K562 (cell line): ENCODE data around the gene ZBTB14. TPM values are rescaled to one million over a fixed set of nuclear protein-coding genes. Genes with fewer than 3 reads are reported as not detected.

Source experiments
- CAMTA2 ChIP-seq: fragments of 250-450 bp; sonication (Bioruptor Pico); conservative IDR thresholded peaks from 2 replicates; pipeline ENCODE4 v1.5.1; 2022
- E2F4 ChIP-seq: sonication (generic); formaldehyde crosslinking; IDR thresholded peaks from 2 replicates; pipeline ENCODE4 v1.8.0; 2022; ENCODE audit warnings: mild to moderate bottlenecking, low read depth, missing genetic modification reagents
- ETV6 ChIP-seq, 3 experiments: fragments of 150-350 bp in 1 of 3; sonication (generic) in 1 of 3; formaldehyde crosslinking in 1 of 3; IDR thresholded peaks; 2 replicates each; pipeline versions ENCODE4 v1.6.1 to v1.8.0; 2014 to 2022; ENCODE audit warnings: borderline replicate concordance in 2 of 3, low read depth in 2 of 3, antibody characterized with exemption in 1 of 3, low read length in 1 of 3, mild to moderate bottlenecking in 1 of 3, missing genetic modification reagents in 1 of 3
- GTF2B ChIP-seq: IDR thresholded peaks from 2 replicates; pipeline ENCODE4 v1.6.1; 2011; ENCODE audit not compliant: insufficient read length; ENCODE audit errors: extremely low read depth
- HDAC8 ChIP-seq: fragments of 450-650 bp; IDR thresholded peaks from 2 replicates; pipeline ENCODE4 v1.6.1; 2016; ENCODE audit warnings: mild to moderate bottlenecking, missing genetic modification characterization, moderate library complexity, missing compliant biosample characterization
- IRF1 ChIP-seq: sonication (generic); formaldehyde crosslinking; IDR thresholded peaks from 2 replicates; pipeline ENCODE4 v1.8.0; 2022; ENCODE audit warnings: missing genetic modification reagents, mild to moderate bottlenecking, borderline replicate concordance
- TEAD1 ChIP-seq, 2 experiments: fragments of 450-650 bp in 1 of 2; sonication (generic) in 1 of 2; formaldehyde crosslinking; IDR thresholded peaks; 2 replicates each; pipeline versions ENCODE4 v1.4.0 to v1.8.0; 2020 to 2022; ENCODE audit warnings: mild to moderate bottlenecking in 2 of 2, missing genetic modification reagents in 1 of 2
- ZNF239 ChIP-seq: fragments of 250-450 bp; sonication (Bioruptor Pico); IDR thresholded peaks from 2 replicates; pipeline ENCODE4 v1.4.0; 2020; ENCODE audit warnings: mild to moderate bottlenecking
- polyA plus RNA-seq, 8 experiments: library from polyadenylated mRNA; depleted of rRNA in 4 of 8; stranded (reverse) in 5 of 8; unstranded in 3 of 8; fragments of >200 nt; fragmentation: Nextera tagmentation in 2 of 8; fragmentation: Illumina TruSeq in 1 of 8; extraction: Ambion mirVana in 2 of 8; extraction: Trizol in 1 of 8; gene quantifications; 2 replicates each; pipeline versions ENCODE4 v1.2.1 to v1.2.3, GENCODE V29; 2011 to 2014; ENCODE audit warnings: inconsistent platforms in 1 of 8, missing spikeins in 1 of 8
- total RNA-seq, 7 experiments: library from RNA; depleted of rRNA in 6 of 7; stranded (reverse); fragments of >200 nt in 6 of 7; fragmentation: Illumina TruSeq in 2 of 7; extraction: Trizol in 2 of 7; gene quantifications; 2 replicates each; pipeline versions ENCODE4 v1.2.1 to v1.2.3, GENCODE V29; 2011 to 2021; ENCODE audit warnings: low replicate concordance in 1 of 7
- TF ChIP-seq, protein P1 (sequence below): fragments of 250-450 bp; sonication (Bioruptor Pico); IDR thresholded peaks from 2 replicates; pipeline ENCODE4 v1.5.0; 2021; ENCODE audit warnings: mild to moderate bottlenecking, borderline replicate concordance
- TF ChIP-seq, protein P2 (sequence below), 2 experiments: fragments of 450-650 bp; IDR thresholded peaks; 2 replicates each; pipeline ENCODE4 v1.6.1; 2016; ENCODE audit warnings: mild to moderate bottlenecking in 2 of 2, borderline replicate concordance in 1 of 2, low read depth in 1 of 2, moderate library complexity in 1 of 2

Gene ZBTB14
- total and polyA plus RNA-seq, 9 of the 15 experiments (the other 6 are each of a cell fraction or from before 2014, with no cell fraction given): 2.8 to 12.6 (median 9.0) TPM

DNA sequence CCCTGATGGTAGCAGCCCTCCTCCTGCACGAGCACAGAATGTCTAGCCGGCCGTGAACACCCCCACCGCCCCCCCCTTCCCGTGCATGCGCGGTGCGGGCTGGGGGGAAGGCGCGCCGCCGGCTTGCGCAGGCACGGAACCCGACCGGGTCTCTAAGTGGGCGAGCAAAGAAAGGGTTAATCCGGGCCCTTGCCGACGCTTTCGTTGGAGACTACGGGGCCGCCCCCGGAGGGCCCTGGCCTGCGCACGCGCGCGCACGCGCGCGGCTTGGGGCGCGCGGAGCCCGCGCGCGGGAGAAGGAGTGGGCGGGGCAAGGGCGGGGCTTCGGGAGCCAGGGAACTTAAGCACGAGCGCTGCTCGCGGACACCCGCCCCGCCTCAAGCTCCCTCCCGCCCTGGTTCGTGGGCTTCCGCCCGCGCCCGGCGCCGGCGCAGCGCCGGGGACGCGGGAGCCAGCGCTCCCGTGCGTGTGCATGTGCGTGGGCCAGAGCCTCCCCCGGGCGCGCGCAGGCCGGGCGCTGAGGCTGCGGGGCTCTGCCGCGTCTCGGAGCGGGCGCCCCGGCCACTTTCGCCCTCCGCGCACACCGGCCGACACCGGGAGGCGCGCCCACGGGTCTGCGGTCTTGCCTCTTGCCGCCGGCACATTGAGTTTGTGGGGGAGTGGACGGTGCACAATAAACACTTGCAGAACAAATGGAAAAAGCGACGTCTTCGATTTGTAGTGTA is 617 bp upstream of the ZBTB14 start (continued):
- TF ChIP-seq, protein P1, sequence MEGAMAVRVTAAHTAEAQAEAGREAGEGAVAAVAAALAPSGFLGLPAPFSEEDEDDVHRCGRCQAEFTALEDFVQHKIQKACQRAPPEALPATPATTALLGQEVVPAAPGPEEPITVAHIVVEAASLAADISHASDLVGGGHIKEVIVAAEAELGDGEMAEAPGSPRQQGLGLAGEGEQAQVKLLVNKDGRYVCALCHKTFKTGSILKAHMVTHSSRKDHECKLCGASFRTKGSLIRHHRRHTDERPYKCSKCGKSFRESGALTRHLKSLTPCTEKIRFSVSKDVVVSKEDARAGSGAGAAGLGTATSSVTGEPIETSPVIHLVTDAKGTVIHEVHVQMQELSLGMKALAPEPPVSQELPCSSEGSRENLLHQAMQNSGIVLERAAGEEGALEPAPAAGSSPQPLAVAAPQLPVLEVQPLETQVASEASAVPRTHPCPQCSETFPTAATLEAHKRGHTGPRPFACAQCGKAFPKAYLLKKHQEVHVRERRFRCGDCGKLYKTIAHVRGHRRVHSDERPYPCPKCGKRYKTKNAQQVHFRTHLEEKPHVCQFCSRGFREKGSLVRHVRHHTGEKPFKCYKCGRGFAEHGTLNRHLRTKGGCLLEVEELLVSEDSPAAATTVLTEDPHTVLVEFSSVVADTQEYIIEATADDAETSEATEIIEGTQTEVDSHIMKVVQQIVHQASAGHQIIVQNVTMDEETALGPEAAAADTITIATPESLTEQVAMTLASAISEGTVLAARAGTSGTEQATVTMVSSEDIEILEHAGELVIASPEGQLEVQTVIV (CRISPR knock-in tag): no peak
- TF ChIP-seq HDAC8 (peak; percentile 18; the same call in 1 of the 2 replicates), IRF1 (CRISPR knock-in tag) (no peak), TEAD1 (CRISPR knock-in tag; IDR thresholded peaks at IDR 0.05) (peak in 1 of 2 experiments; percentile 86; a peak in 2 of 4 replicates), CAMTA2 (CRISPR knock-in tag) (no peak), GTF2B (no peak), ZNF239 (CRISPR knock-in tag) (peak; percentile 63; the same call in 1 of the 2 replicates), ETV6 (IDR thresholded peaks at IDR 0.05; ENCODE audit: borderline replicate concordance in 1 of 2, low read depth in 2 of 2, low read length in 1 of 2) (no peak), ETV6 (CRISPR knock-in tag; IDR thresholded peaks at IDR 0.05; ENCODE audit: borderline replicate concordance) (no peak), E2F4 (CRISPR knock-in tag) (no peak)
- TF ChIP-seq, protein P2, sequence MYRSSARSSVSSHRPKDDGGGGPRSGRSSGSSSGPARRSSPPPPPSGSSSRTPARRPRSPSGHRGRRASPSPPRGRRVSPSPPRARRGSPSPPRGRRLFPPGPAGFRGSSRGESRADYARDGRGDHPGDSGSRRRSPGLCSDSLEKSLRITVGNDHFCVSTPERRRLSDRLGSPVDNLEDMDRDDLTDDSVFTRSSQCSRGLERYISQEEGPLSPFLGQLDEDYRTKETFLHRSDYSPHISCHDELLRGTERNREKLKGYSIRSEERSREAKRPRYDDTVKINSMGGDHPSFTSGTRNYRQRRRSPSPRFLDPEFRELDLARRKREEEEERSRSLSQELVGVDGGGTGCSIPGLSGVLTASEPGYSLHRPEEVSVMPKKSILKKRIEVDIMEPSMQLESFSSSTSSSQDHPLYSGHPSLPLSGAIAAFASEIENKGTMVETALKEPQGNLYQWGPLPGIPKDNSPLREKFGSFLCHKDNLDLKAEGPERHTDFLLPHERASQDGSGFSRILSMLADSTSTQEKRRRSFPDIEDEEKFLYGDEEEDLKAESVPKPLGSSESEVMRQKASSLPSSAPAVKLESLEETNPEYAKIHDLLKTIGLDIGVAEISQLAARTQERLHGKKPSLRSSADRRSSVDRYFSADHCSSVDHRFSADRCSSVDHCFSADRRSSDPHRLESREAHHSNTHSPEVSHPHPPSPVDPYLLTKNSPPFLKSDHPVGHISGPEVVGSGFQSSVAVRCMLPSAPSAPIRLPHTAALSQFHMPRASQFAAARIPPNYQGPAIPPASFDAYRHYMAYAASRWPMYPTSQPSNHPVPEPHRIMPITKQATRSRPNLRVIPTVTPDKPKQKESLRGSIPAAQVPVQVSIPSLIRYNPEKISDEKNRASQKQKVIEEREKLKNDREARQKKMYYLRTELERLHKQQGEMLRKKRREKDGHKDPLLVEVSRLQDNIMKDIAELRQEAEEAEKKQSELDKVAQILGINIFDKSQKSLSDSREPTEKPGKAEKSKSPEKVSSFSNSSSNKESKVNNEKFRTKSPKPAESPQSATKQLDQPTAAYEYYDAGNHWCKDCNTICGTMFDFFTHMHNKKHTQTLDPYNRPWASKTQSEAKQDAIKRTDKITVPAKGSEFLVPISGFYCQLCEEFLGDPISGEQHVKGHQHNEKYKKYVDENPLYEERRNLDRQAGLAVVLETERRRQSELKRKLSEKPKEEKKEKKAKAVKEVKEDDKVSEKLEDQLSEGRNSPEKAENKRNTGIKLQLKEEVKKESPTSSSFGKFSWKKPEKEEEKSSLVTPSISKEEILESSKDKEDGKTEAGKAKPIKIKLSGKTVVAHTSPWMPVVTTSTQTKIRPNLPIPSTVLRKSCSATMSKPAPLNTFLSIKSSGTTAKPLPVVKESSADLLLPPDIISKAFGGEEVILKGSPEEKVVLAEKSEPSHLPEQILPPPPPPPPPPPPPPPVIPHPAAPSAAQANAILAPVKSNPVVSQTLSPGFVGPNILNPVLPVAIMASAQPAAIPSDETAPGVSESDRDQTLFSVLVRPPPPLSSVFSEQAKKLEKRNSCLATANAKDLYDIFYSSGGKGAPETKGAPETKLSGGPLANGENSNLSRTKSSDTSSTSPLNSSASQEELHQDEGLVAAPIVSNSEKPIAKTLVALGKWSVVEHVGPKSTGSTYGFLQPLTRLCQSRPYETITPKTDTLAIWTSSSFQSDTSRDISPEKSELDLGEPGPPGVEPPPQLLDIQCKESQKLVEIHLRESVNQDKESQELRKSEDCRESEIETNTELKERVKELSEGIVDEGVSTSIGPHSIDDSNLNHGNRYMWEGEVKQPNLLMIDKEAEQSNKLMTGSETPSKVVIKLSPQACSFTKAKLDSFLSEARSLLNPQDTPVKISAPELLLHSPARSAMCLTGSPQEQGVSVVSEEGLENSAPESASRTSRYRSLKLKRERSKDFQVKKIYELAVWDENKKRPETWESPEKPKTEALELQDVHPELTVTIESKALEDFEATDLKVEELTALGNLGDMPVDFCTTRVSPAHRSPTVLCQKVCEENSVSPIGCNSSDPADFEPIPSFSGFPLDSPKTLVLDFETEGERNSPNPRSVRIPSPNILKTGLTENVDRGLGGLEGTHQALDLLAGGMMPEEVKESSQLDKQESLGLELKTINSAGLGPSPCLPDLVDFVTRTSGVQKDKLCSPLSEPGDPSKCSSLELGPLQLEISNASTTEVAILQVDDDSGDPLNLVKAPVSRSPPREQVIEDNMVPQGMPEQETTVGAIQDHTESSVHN (IDR thresholded peaks at IDR 0.05; ENCODE audit: borderline replicate concordance in 1 of 2, low read depth in 1 of 2): no peak
